Measurements from ENCODE around the gene SLC9C1. TPM values are rescaled to one million over a fixed set of nuclear protein-coding genes. Genes with fewer than 3 reads are reported as not detected.

SLC9C1 gene
- total RNA-seq, 1 experiment from 2014 or later: not detected

DNA sequence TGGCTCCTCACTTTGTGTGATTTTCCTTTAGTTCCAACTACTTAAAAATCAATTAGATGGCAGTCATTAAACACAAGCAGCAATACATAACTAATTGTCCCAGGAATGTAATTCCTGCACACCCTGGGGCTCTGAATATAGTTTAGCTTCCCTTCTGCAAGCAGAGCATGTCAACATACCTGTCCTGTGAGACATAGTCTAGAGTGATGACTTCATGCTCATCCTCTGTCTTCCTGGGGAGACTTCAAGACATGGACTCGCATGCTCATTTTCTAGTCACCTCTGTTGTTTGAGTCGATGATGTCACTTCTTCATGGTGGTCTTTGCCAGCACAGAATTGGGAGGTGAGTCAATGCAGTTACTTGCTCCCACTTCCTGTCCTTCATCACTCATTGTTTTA lies 192.1 kb downstream of the SLC9C1 start:
- Histone ChIP-seq H3K27me3 (ENCODE audit: low read length) (no peaks in the 10 kb centered on the region), H3K27ac (ENCODE audit: low read length) (peak overlapping the region; percentile 72), H3K9me3 (ENCODE audit: low read length) (no peaks in the 10 kb centered on the region), H3K4me3 (ENCODE audit: low read length) (no peak overlapping the region; the same call in 1 of the 2 replicates), H3K9ac (ENCODE audit: low read length) (no peak overlapping the region), H3K9me2 (replicated peaks; ENCODE audit: low read length) (no peaks in the 10 kb centered on the region), H4K20me1 (ENCODE audit: low read length) (peaks cover 9% of the 10 kb centered on the region; the same call in 1 of the 2 replicates), H3K4me1 (ENCODE audit: insufficient read depth, low read length) (peaks cover 36% of the 10 kb centered on the region), H3K79me2 (ENCODE audit: low read length) (peaks cover 37% of the 10 kb centered on the region), H3K36me3 (ENCODE audit: low read depth, low read length) (peaks cover 25% of the 10 kb centered on the region), H3K4me2 (ENCODE audit: low read length) (peak overlapping the region; percentile 51), H3F3A (ENCODE audit: low read length, unreplicated experiment) (no peaks in the 10 kb centered on the region), H2AFZ (ENCODE audit: low read length) (no peak overlapping the region)
- POLR2A ChIA-PET (ENCODE audit: unreplicated experiment): no interaction called here
- no peak for TF ChIP-seq EZH2phosphoT487 (IDR thresholded peaks at IDR 0.05; ENCODE audit: borderline replicate concordance, low read length)
- DNase-seq: peak; percentile 89
- CTCF ChIA-PET: interaction anchor here (0.6 kb wide), 1 partner anchor 197 kb away, joined by 3 read pairs; no protein-coding TSS in a partner anchor
- intact Hi-C loops (cut with micrococcal nuclease): no loop called here
- ATAC-seq: peak; percentile 61
- no TSS peak for BruUV-seq (replicated peaks)

DNA sequence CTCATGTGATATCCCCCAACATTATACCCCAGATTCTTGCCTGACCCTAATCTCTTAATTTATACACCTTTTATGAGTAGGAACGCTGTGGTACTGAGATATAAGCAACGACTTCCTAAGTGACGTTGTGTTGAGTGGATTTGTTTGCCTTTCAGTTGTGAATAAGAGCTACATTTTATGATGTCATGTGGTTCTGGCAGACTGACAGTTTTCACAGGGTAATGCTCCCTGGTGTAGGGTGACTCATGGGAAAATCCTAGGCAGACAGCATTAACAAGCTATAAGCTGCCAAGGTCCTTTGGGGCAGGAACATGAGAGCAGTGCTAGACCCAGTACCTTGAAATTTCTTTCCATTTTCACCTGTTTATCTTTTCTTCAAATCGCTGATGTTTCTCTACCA lies 196.6 kb downstream of the SLC9C1 start:
- ChIA-PET CTCF (interaction anchor here (1.0 to 1.4 kb wide), 4 partner anchors 10 to 83 kb away, joined by 4 to 11 read pairs (median 6); no protein-coding TSS in a partner anchor), POLR2A (ENCODE audit: unreplicated experiment) (interaction anchor here (0.6 to 0.9 kb wide), 2 partner anchors 11 to 205 kb away, joined by 6 to 7 read pairs; partner anchors contain the start of gene C3orf52)
- Histone ChIP-seq H3K4me3 (ENCODE audit: low read length) (no peak overlapping the region), H3K9me2 (replicated peaks; ENCODE audit: low read length) (no peaks in the 10 kb centered on the region), H3K27me3 (ENCODE audit: low read length) (no peaks in the 10 kb centered on the region), H3K79me2 (ENCODE audit: low read length) (peaks cover 56% of the 10 kb centered on the region), H3F3A (ENCODE audit: low read length, unreplicated experiment) (no peaks in the 10 kb centered on the region), H3K9me3 (ENCODE audit: low read length) (no peaks in the 10 kb centered on the region), H2AFZ (ENCODE audit: low read length) (no peak overlapping the region), H3K4me1 (ENCODE audit: insufficient read depth, low read length) (peaks cover 55% of the 10 kb centered on the region), H3K27ac (ENCODE audit: low read length) (peak overlapping the region; percentile 75), H3K4me2 (ENCODE audit: low read length) (peak overlapping the region; percentile 64), H3K9ac (ENCODE audit: low read length) (peak overlapping the region; percentile 29), H4K20me1 (ENCODE audit: low read length) (peaks cover 8% of the 10 kb centered on the region; the same call in 1 of the 2 replicates), H3K36me3 (ENCODE audit: low read depth, low read length) (peaks cover 12% of the 10 kb centered on the region)
- TF ChIP-seq EZH2 (IDR thresholded peaks at IDR 0.05; ENCODE audit: low read length, unreplicated experiment) (no peak), EZH2phosphoT487 (IDR thresholded peaks at IDR 0.05; ENCODE audit: borderline replicate concordance, low read length) (no peak)
- TF ChIP-seq, protein P1, sequence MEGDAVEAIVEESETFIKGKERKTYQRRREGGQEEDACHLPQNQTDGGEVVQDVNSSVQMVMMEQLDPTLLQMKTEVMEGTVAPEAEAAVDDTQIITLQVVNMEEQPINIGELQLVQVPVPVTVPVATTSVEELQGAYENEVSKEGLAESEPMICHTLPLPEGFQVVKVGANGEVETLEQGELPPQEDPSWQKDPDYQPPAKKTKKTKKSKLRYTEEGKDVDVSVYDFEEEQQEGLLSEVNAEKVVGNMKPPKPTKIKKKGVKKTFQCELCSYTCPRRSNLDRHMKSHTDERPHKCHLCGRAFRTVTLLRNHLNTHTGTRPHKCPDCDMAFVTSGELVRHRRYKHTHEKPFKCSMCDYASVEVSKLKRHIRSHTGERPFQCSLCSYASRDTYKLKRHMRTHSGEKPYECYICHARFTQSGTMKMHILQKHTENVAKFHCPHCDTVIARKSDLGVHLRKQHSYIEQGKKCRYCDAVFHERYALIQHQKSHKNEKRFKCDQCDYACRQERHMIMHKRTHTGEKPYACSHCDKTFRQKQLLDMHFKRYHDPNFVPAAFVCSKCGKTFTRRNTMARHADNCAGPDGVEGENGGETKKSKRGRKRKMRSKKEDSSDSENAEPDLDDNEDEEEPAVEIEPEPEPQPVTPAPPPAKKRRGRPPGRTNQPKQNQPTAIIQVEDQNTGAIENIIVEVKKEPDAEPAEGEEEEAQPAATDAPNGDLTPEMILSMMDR (conservative IDR thresholded peaks at IDR 0.05; ENCODE audit: low read depth, low read length): no peak
- ATAC-seq: peak; percentile 92
- BruUV-seq (replicated peaks): no TSS peak
- intact Hi-C loops (cut with micrococcal nuclease): loop anchor here (1.0 kb wide), 1 partner anchor 22 kb away; no protein-coding TSS in a partner anchor
- peak; percentile 100 for DNase-seq

DNA sequence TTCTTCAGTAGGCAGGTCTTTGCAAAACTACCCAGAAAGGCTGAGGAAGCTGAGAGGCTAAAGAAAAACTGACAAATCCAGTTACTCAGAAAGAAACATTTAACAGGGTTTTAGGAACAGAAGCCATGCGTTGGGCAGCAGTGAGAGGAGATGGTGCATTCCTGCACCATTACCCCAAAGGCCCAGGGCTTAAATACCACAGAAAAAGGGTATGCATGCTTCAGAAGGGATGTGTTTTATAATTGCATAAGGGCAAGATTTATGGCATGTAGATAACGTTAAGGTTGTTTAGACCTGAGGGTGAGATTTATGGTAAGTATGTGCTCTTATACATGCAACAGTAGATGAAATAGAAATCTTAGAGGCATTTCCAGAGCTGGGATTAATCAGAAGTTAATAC lies 197.8 kb downstream of the SLC9C1 start:
- CTCF ChIA-PET: no interaction called here
- H3K9ac ChIP-seq (ENCODE audit: low read length): peak overlapping the region; percentile 29; the same call in 1 of the 2 replicates
- peak overlapping the region; percentile 75 for H3K27ac ChIP-seq (ENCODE audit: low read length)
- intact Hi-C loops (cut with micrococcal nuclease): no loop called here
- H3K79me2 ChIP-seq (ENCODE audit: low read length): peaks cover 66% of the 10 kb centered on the region
- no peak overlapping the region for H3K4me2 ChIP-seq (ENCODE audit: low read length)
- H3K9me2 ChIP-seq (replicated peaks; ENCODE audit: low read length): no peaks in the 10 kb centered on the region
- no peak overlapping the region for H2AFZ ChIP-seq (ENCODE audit: low read length)
- H3K4me1 ChIP-seq (ENCODE audit: insufficient read depth, low read length): peaks cover 47% of the 10 kb centered on the region
- H3K36me3 ChIP-seq (ENCODE audit: low read depth, low read length): peaks cover 12% of the 10 kb centered on the region
- no peaks in the 10 kb centered on the region for H3K27me3 ChIP-seq (ENCODE audit: low read length)
- DNase-seq (no peak), ATAC-seq (no peak)
- no peaks in the 10 kb centered on the region for H3K9me3 ChIP-seq (ENCODE audit: low read length)
- TF ChIP-seq EZH2phosphoT487 (IDR thresholded peaks at IDR 0.05; ENCODE audit: borderline replicate concordance, low read length) (no peak), EZH2 (IDR thresholded peaks at IDR 0.05; ENCODE audit: low read length, unreplicated experiment) (no peak)
- BruUV-seq (replicated peaks): TSS peak; percentile 20
- no peaks in the 10 kb centered on the region for H3F3A ChIP-seq (ENCODE audit: low read length, unreplicated experiment)
- POLR2A ChIA-PET (ENCODE audit: unreplicated experiment): no interaction called here
- H4K20me1 ChIP-seq (ENCODE audit: low read length): peaks cover 9% of the 10 kb centered on the region; the same call in 1 of the 2 replicates
- H3K4me3 ChIP-seq (ENCODE audit: low read length): no peak overlapping the region
